IMR-90 (cell line): ENCODE measurements around the gene TBC1D22B. TPM values are rescaled to one million over a fixed set of nuclear protein-coding genes. Genes with fewer than 3 reads are reported as not detected.

Experiments used
- ATAC-seq: fragments of 200-7000 bp; cut with Tn5 transposase; 2 replicates; pipeline ENCODE4 v1.9.1; 2020; ENCODE audit warnings: low read depth, mild to moderate bottlenecking, moderate library complexity
- BruUV-seq: library from RNA; stranded (reverse); fragments of 400-500 nt; replicated peaks from 2 replicates; lab custom pipeline; 2021; lab: Mats Ljungman, UMichigan
- CTCF ChIA-PET: fragments of 300-600 bp; formaldehyde crosslinking; extraction: SDS; loops from one replicate; lab custom pipeline; 2021; ENCODE audit warnings: antibody characterized with exemption; lab: Yijun Ruan, JAX
- POLR2A ChIA-PET: fragments of 300-600 bp; sonication (Branson Sonifier 250); formaldehyde crosslinking; loops from one replicate; lab custom pipeline; 2022; ENCODE audit warnings: antibody characterized with exemption; ENCODE audit not compliant: unreplicated experiment; lab: Charles Lee
- DNase-seq: peaks from one replicate; pipeline ENCODE4 v3.0.0; 2013
- H2AFZ ChIP-seq: replicated peaks from 2 replicates; pipeline ENCODE3; 2013; ENCODE audit warnings: low read length, mild to moderate bottlenecking; ENCODE audit not compliant: poor library complexity
- H2AK5ac ChIP-seq: 2 replicates; pipeline ENCODE4 v1.6.1; 2013; ENCODE audit warnings: low read depth, low read length, inconsistent platforms
- H2AK9ac ChIP-seq: replicated peaks from 2 replicates; pipeline ENCODE3; 2013; ENCODE audit warnings: mild to moderate bottlenecking, low read depth, low read length, moderate library complexity; ENCODE audit not compliant: poor library complexity
- H2BK120ac ChIP-seq: 2 replicates; pipeline ENCODE4 v1.6.1; 2013; ENCODE audit warnings: low read depth, low read length, inconsistent platforms
- H2BK15ac ChIP-seq: 3 replicates; pipeline ENCODE4 v1.6.1; 2013; ENCODE audit warnings: low read depth, low read length, inconsistent platforms
- H2BK20ac ChIP-seq: 2 replicates; pipeline ENCODE4 v1.6.1; 2013; ENCODE audit warnings: low read depth, mild to moderate bottlenecking, inconsistent platforms, low read length, moderate library complexity
- H2BK5ac ChIP-seq: 2 replicates; pipeline ENCODE4 v1.6.1; 2013; ENCODE audit warnings: mild to moderate bottlenecking, low read depth, low read length, inconsistent platforms; ENCODE audit not compliant: poor library complexity, severe bottlenecking
- H3K14ac ChIP-seq: replicated peaks from 2 replicates; pipeline ENCODE4 v1.6.1; 2013; ENCODE audit warnings: low read depth, low read length, inconsistent platforms
- H3K18ac ChIP-seq: 2 replicates; pipeline ENCODE4 v1.6.1; 2013; ENCODE audit warnings: low read depth, low read length, control low read depth
- H3K23ac ChIP-seq: 2 replicates; pipeline ENCODE4 v1.6.1; 2013; ENCODE audit warnings: low read depth, low read length, inconsistent platforms
- H3K27ac ChIP-seq: 2 replicates; pipeline ENCODE4 v1.5.1; 2013; ENCODE audit warnings: mild to moderate bottlenecking, control low read depth, low read length; ENCODE audit not compliant: insufficient read depth
- H3K27me3 ChIP-seq: 2 replicates; pipeline ENCODE4 v1.6.1; 2013; ENCODE audit warnings: low read length; ENCODE audit not compliant: control insufficient read depth, insufficient read depth
- H3K36me3 ChIP-seq: 2 replicates; pipeline ENCODE4 v1.6.1; 2013; ENCODE audit warnings: low read length, mixed read lengths; ENCODE audit not compliant: control insufficient read depth, insufficient read depth
- H3K4ac ChIP-seq: 2 replicates; pipeline ENCODE4 v1.6.1; 2013; ENCODE audit warnings: low read depth, low read length, inconsistent platforms
- H3K4me1 ChIP-seq: 2 replicates; pipeline ENCODE4 v1.6.1; 2013; ENCODE audit warnings: low read length, mixed read lengths; ENCODE audit not compliant: control insufficient read depth, insufficient read depth
- H3K4me2 ChIP-seq: 2 replicates; pipeline ENCODE4 v1.6.1; 2013; ENCODE audit warnings: low read depth, mild to moderate bottlenecking, control low read depth, low read length, moderate library complexity
- H3K4me3 ChIP-seq: 2 replicates; pipeline ENCODE4 v1.5.1; 2013; ENCODE audit warnings: low read depth, mild to moderate bottlenecking, control low read depth, low read length, moderate library complexity; ENCODE audit not compliant: insufficient read depth
- H3K56ac ChIP-seq: 2 replicates; pipeline ENCODE4 v1.6.1; 2013; ENCODE audit warnings: low read length, inconsistent platforms; ENCODE audit not compliant: insufficient read depth; ENCODE audit errors: extremely low read depth
- H3K79me1 ChIP-seq, 2 experiments: 2 replicates each; pipeline ENCODE4 v1.6.1; 2013; ENCODE audit warnings: low read length in 2 of 2, inconsistent platforms in 1 of 2, low read depth in 1 of 2
- H3K9ac ChIP-seq: 2 replicates; pipeline ENCODE4 v1.6.1; 2013; ENCODE audit warnings: low read depth, low read length, control low read depth
- H3K9me1 ChIP-seq: 2 replicates; pipeline ENCODE4 v1.6.1; 2013; ENCODE audit warnings: low read length, inconsistent platforms; ENCODE audit not compliant: insufficient read depth
- H3K9me3 ChIP-seq: 2 replicates; pipeline ENCODE4 v1.6.1; 2013; ENCODE audit warnings: low read length; ENCODE audit not compliant: control insufficient read depth, insufficient read depth
- H4K20me1 ChIP-seq: 2 replicates; pipeline ENCODE4 v1.6.1; 2013; ENCODE audit warnings: low read length, inconsistent platforms; ENCODE audit not compliant: insufficient read depth
- H4K5ac ChIP-seq: 2 replicates; pipeline ENCODE4 v1.6.1; 2013; ENCODE audit warnings: mild to moderate bottlenecking, low read depth, low read length, control low read depth
- H4K8ac ChIP-seq, 2 experiments: 2 replicates each; pipeline ENCODE4 v1.6.1; 2013; ENCODE audit warnings: low read depth in 2 of 2, low read length in 2 of 2, control low read depth in 1 of 2, inconsistent platforms in 1 of 2
- H4K91ac ChIP-seq: 2 replicates; pipeline ENCODE4 v1.6.1; 2013; ENCODE audit warnings: low read depth, low read length, inconsistent platforms; ENCODE audit not compliant: insufficient read depth
- CHD1 ChIP-seq: IDR thresholded peaks from 2 replicates; pipeline ENCODE4 v1.6.1; 2012; ENCODE audit warnings: low read depth, low read length, improper control_type of control experiment
- POLR2A ChIP-seq: IDR thresholded peaks from 2 replicates; pipeline ENCODE4 v1.6.1; 2012; ENCODE audit warnings: mild to moderate bottlenecking, low read depth, low read length
- WGBS, 2 experiments: methylation state at CpG; one replicate each; pipeline versions ENCODE4 v1.1.5 to v1.1.7; 2013; ENCODE audit warnings: missing lambda C conversion rate in 2 of 2; ENCODE audit not compliant: insufficient read length in 1 of 2; ENCODE audit errors: extremely low coverage in 2 of 2; 5-methylcytosine and 5-hydroxymethylcytosine counted together
- dilution Hi-C: fragments of 300-500 bp; cut with HindIII; formaldehyde crosslinking; loops from one replicate; pipeline ENCODE4 v1.14.3; 2018; ENCODE audit warnings: low sequenced_read_pairs; ENCODE audit not compliant: unreplicated experiment
- in situ Hi-C: fragments of 300-500 bp; cut with MboI; formaldehyde crosslinking; loops from 3 replicates; pipeline ENCODE4 v1.14.3; 2019; ENCODE audit warnings: low sequenced_read_pairs, inconsistent platforms, mixed read lengths
- intact Hi-C: fragments of 100-400 bp; cut with micrococcal nuclease; formaldehyde crosslinking; loops from 2 replicates; pipeline ENCODE4 v1.10.0; 2022
- polyA plus RNA-seq, 3 experiments: library from polyadenylated mRNA; depleted of rRNA; stranded (reverse); fragments of >200 nt; gene quantifications; 2 replicates each; pipeline ENCODE4 v1.2.3, GENCODE V29; 2012; ENCODE audit warnings: low replicate concordance in 1 of 3
- total RNA-seq: library from RNA; depleted of rRNA; stranded (reverse); fragments of >200 nt; gene quantifications from 2 replicates; pipeline ENCODE4 v1.2.3, GENCODE V29; 2012

The TBC1D22B gene
- total and polyA plus RNA-seq, 2 of the 4 experiments (the other 2 are of a cell fraction): 6.6 to 7.5 TPM

GRCh38 chr6:37354526-37355384, 97.2 kb downstream of the TBC1D22B start:
- CTCF ChIA-PET: interaction anchor here (0.6 kb wide), 1 partner anchor 169 kb away, joined by 3 read pairs; no protein-coding TSS in a partner anchor
- in situ Hi-C loops: no loop called here

More at GRCh38 chr6:37354526-37355384, 97.2 kb downstream of the TBC1D22B start:
- Histone ChIP-seq H4K91ac (no peak overlapping the region), H3K9me3 (no peaks in the 10 kb centered on the region), H3K18ac (no peak overlapping the region), H3K36me3 (no peaks in the 10 kb centered on the region), H2BK15ac (no peak overlapping the region), H3K23ac (peak overlapping the region; percentile 76), H3K27me3 (no peaks in the 10 kb centered on the region), H3K14ac (peak overlapping the region; percentile 74; the same call in 1 of the 2 replicates), H3K4me2 (peak overlapping the region; percentile 73), H3K4me3 (peak overlapping the region; percentile 94), H2BK20ac (no peak overlapping the region), H3K79me1 (peaks cover 26 to 49% of the 10 kb centered on the region in 2 experiments), H3K9me1 (no peaks in the 10 kb centered on the region), H4K20me1 (peaks cover 9% of the 10 kb centered on the region; the same call in 1 of the 2 replicates), H2BK120ac (no peak overlapping the region), H4K8ac (peak overlapping the region; percentile 58 to 75; a peak in 3 of 4 replicates), H4K5ac (no peak overlapping the region), H2BK5ac (no peak overlapping the region), H3K56ac (no peak overlapping the region; the same call in 1 of the 2 replicates), H3K27ac (peak overlapping the region; percentile 83), H3K9ac (peak overlapping the region; percentile 78), H3K4me1 (no peaks in the 10 kb centered on the region), H3K4ac (0 out of 2 replicates have a peak overlapping the region, but pooled peaks have one; percentile 62), H2AK9ac (peak overlapping the region; percentile 18), H2AFZ (peak overlapping the region; percentile 98), H2AK5ac (0 out of 2 replicates have a peak overlapping the region, but pooled peaks have one; percentile 7)
- no TSS peak for BruUV-seq
- TF ChIP-seq CHD1 (no peak), POLR2A (0 out of 2 replicates have a peak, but pooled peaks have one; percentile 26)
- DNase-seq (peak; percentile 17), ATAC-seq (peak; percentile 53)
- WGBS, 2 experiments: 1% methylated on average over 19 of the region's 44 CpGs; no CpG with 5 or more reads in 1 of the 2 experiments
- POLR2A ChIA-PET: no interaction called here
- intact Hi-C loops: no loop called here
- dilution Hi-C loops: no loop called here
